DND-41 (cell line): ENCODE data around the gene SMG5.

Experiments
- EZH2 ChIP-seq: IDR thresholded peaks from 3 replicates; pipeline ENCODE4 v1.6.1; 2012; ENCODE audit warnings: borderline replicate concordance, low read depth, mild to moderate bottlenecking, moderate library complexity, low read length, inconsistent platforms; ENCODE audit not compliant: severe bottlenecking
- TF ChIP-seq, protein P1 (sequence below): IDR thresholded peaks from 2 replicates; pipeline ENCODE4 v1.5.1; 2012; ENCODE audit warnings: borderline replicate concordance, low read length, moderate library complexity, mild to moderate bottlenecking; ENCODE audit not compliant: poor library complexity, severe bottlenecking; ENCODE audit errors: extremely low read depth

DNA sequence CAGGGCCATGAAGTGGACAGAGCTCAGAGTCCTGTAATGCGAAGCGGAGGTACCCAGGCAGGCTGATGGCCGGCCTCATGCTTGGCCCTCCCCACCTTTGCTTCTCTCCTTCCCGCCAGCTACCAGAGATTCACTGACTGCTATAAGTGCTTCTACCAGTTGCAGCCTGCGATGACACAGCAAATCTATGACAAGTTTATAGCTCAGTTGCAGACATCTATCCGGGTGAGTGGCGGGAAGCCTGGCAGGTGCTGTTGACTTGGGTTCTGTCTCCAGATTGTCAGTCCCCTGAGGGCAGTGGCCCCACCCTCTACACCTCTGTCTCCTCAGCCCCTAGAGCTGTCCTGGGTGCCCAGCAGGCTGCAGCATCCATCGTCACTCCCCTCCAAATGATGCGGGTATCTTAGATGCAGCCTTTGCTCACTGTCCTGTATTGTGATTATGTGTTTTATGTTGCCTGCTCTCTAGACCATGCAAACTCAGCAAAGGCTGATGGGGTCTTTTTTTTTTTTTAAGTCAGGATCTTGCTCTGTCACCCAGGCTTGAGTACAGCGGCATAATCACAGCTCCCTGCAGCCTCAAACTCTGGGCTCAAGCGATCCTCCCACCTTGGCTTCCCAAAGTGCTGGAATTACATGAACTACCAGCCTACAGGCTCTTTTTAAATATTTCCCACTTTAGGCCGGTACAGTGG is 50.3 kb downstream of the SMG5 start:
- TF ChIP-seq, protein P1, sequence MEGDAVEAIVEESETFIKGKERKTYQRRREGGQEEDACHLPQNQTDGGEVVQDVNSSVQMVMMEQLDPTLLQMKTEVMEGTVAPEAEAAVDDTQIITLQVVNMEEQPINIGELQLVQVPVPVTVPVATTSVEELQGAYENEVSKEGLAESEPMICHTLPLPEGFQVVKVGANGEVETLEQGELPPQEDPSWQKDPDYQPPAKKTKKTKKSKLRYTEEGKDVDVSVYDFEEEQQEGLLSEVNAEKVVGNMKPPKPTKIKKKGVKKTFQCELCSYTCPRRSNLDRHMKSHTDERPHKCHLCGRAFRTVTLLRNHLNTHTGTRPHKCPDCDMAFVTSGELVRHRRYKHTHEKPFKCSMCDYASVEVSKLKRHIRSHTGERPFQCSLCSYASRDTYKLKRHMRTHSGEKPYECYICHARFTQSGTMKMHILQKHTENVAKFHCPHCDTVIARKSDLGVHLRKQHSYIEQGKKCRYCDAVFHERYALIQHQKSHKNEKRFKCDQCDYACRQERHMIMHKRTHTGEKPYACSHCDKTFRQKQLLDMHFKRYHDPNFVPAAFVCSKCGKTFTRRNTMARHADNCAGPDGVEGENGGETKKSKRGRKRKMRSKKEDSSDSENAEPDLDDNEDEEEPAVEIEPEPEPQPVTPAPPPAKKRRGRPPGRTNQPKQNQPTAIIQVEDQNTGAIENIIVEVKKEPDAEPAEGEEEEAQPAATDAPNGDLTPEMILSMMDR = no peak
- TF ChIP-seq EZH2 = no peak
